ENCODE measurements around the gene HSPB7.

HSPB7 gene

GRCh38 chr1:15975805-15976680 is 41.8 kb downstream of the HSPB7 start, which contains the start of gene ZBTB17:
Gene ZBTB17, minus strand, starts transcription at chr1:15976101. Its CDS starts 27,606 bp downstream, at chr1:15948495.
- peak; percentile 94 to 95 for DNase-seq (ENCODE audit: low read depth in 2 of 2)

GRCh38 chr1:15975358-15975804 is 42.5 kb downstream of the HSPB7 start:
- DNase-seq (ENCODE audit: low read depth in 2 of 2) = peak; percentile 63 to 74

- DNase-seq (ENCODE audit: low read depth in 2 of 2) = peak in 1 of 2 donors; percentile 23
These were observed 43.0 kb downstream of the HSPB7 start for GRCh38 chr1:15974855-15975254.

- no peak for DNase-seq (ENCODE audit: low read depth in 2 of 2)
These were observed 44.1 kb downstream of the HSPB7 start for GRCh38 chr1:15973772-15974171.

- DNase-seq (ENCODE audit: low read depth in 2 of 2) = no peak
These were observed 45.4 kb downstream of the HSPB7 start for GRCh38 chr1:15972409-15972808.

GRCh38 chr1:15970911-15971310 is 46.9 kb downstream of the HSPB7 start:
- DNase-seq (ENCODE audit: low read depth in 2 of 2) = no peak

- DNase-seq (ENCODE audit: low read depth in 2 of 2) = no peak
These were observed 48.4 kb downstream of the HSPB7 start for GRCh38 chr1:15969321-15969880.

- DNase-seq (ENCODE audit: low read depth in 2 of 2) = no peak
These were observed 49.7 kb downstream of the HSPB7 start for GRCh38 chr1:15968172-15968571.

GRCh38 chr1:15966956-15967344 is 50.9 kb downstream of the HSPB7 start:
- no peak for DNase-seq (ENCODE audit: low read depth in 2 of 2)

- peak; percentile 66 to 77 for DNase-seq (ENCODE audit: low read depth in 2 of 2)
These were observed 51.5 kb downstream of the HSPB7 start for GRCh38 chr1:15966081-15966955.

GRCh38 chr1:15965228-15965767 is 52.5 kb downstream of the HSPB7 start:
- no peak for DNase-seq (ENCODE audit: low read depth in 2 of 2)

Measured in stimulated activated CD4-positive, alpha-beta T cell treated with anti-CD3 and anti-CD28 coated beads, Interleukin-4, amount 100 ng/mL, for 48 hours (primary cell).